ENCODE results near the gene P2RX3. TPM values are rescaled to one million over a fixed set of nuclear protein-coding genes. Genes with fewer than 3 reads are reported as not detected.
A peak's percentile ranks its signal among the peaks of the same experiment; 100 is the strongest.

The P2RX3 gene
- total RNA-seq, 4 donors from 2014 or later, result not detected

GRCh38 chr11:57344826-57345225, 6.7 kb downstream of the P2RX3 start:
- Histone ChIP-seq H3K27me3 (no peaks in the 10 kb centered on the region), H3K27ac (no peak overlapping the region), H3K9me3 (no peaks in the 10 kb centered on the region), H3K4me3 (no peak overlapping the region), H3K36me3 (no peaks in the 10 kb centered on the region), H3K4me1 (peaks cover 15% of the 10 kb centered on the region)
- TF ChIP-seq CTCF (IDR thresholded peaks at IDR 0.05) (no peak), POLR2AphosphoS5 (IDR thresholded peaks at IDR 0.05) (no peak), POLR2A (IDR thresholded peaks at IDR 0.05) (no peak), EP300 (IDR thresholded peaks at IDR 0.05) (no peak)
- no peak for DNase-seq (ENCODE audit: low spot score in 2 of 2)
- 95% methylated on average over 10 of the region's 10 CpGs for WGBS

DNA sequence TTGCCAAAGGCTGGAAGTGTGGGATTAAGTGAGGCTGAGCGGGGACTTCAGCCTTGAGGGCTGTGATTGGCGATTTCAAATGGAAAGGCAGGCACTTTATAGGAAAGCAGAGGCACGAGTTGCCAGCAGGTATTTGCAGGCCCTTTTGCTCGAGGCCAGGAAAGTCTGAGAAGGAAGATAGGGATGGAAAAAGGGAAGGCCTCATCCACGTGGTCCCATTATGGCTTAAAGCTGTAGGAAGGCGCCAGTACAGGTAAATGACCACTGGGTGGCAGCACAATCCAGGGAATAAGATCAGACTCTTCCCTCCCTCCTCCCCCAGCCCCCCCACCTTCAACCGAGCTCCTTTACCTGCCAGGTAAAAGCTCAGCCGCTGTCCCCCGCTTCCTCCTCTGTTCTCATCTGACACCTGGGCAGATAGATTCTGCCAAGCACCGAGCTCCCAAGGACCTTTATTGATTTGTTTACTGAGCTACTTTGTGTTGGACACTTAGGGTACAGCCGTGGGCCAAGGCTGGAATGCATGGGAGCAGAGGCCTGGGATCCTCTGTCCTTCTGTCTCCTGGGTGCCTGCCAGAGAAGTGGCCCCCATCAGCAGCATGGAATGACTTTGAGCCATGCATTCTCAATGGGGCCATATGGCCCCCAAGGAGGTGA, 7.5 kb downstream of the P2RX3 start:
- Histone ChIP-seq H3K27me3 (no peaks in the 10 kb centered on the region), H3K27ac (no peak overlapping the region), H3K9me3 (no peaks in the 10 kb centered on the region), H3K4me1 (peaks cover 16% of the 10 kb centered on the region), H3K4me3 (no peak overlapping the region), H3K36me3 (no peaks in the 10 kb centered on the region)
- WGBS, result 15% methylated on average over 11 of the region's 11 CpGs
- peak in 1 of 2 donors; percentile 86 for DNase-seq (ENCODE audit: low spot score in 2 of 2)
- TF ChIP-seq POLR2AphosphoS5 (IDR thresholded peaks at IDR 0.05) (no peak), POLR2A (IDR thresholded peaks at IDR 0.05) (no peak), EP300 (IDR thresholded peaks at IDR 0.05) (no peak), CTCF (IDR thresholded peaks at IDR 0.05) (peak; percentile 2 to 78)

GRCh38 chr11:57347336-57347735, 9.2 kb downstream of the P2RX3 start:
- DNase-seq (ENCODE audit: low spot score in 2 of 2), result no peak
- WGBS, result 81% methylated on average over 9 of the region's 9 CpGs
- no peaks in the 10 kb centered on the region for H3K9me3 ChIP-seq
- no peaks in the 10 kb centered on the region for H3K27me3 ChIP-seq
- no peak overlapping the region for H3K4me3 ChIP-seq
- TF ChIP-seq POLR2A (IDR thresholded peaks at IDR 0.05) (no peak), CTCF (IDR thresholded peaks at IDR 0.05) (no peak)
- H3K27ac ChIP-seq, result no peak overlapping the region
- peaks cover 16% of the 10 kb centered on the region for H3K4me1 ChIP-seq
- H3K36me3 ChIP-seq, result no peaks in the 10 kb centered on the region

- WGBS, result no CpG with 5 or more reads among the region's 7 CpGs
- no peak overlapping the region for H3K4me3 ChIP-seq
- TF ChIP-seq CTCF (IDR thresholded peaks at IDR 0.05) (no peak), POLR2A (IDR thresholded peaks at IDR 0.05) (no peak), EP300 (IDR thresholded peaks at IDR 0.05) (no peak), POLR2AphosphoS5 (IDR thresholded peaks at IDR 0.05) (no peak)
- H3K4me1 ChIP-seq, result peaks cover 14% of the 10 kb centered on the region
- no peaks in the 10 kb centered on the region for H3K27me3 ChIP-seq
- DNase-seq (ENCODE audit: low spot score in 2 of 2), result no peak
- no peak overlapping the region for H3K27ac ChIP-seq
- H3K9me3 ChIP-seq, result no peaks in the 10 kb centered on the region
- no peaks in the 10 kb centered on the region for H3K36me3 ChIP-seq
Measured at GRCh38 chr11:57348052-57348451, 9.9 kb downstream of the P2RX3 start.

GRCh38 chr11:57348636-57349313, 10.6 kb downstream of the P2RX3 start:
- no peak for DNase-seq (ENCODE audit: low spot score in 2 of 2)
- no peaks in the 10 kb centered on the region for H3K9me3 ChIP-seq
- peaks cover 11% of the 10 kb centered on the region for H3K4me1 ChIP-seq
- no peaks in the 10 kb centered on the region for H3K27me3 ChIP-seq
- no peak overlapping the region for H3K27ac ChIP-seq
- no peak overlapping the region for H3K4me3 ChIP-seq
- no peak for TF ChIP-seq CTCF (IDR thresholded peaks at IDR 0.05)
- no peak for TF ChIP-seq EP300 (IDR thresholded peaks at IDR 0.05)
- no peak for TF ChIP-seq POLR2A (IDR thresholded peaks at IDR 0.05)
- TF ChIP-seq POLR2AphosphoS5 (IDR thresholded peaks at IDR 0.05), result no peak
- no peaks in the 10 kb centered on the region for H3K36me3 ChIP-seq
- WGBS, result 88% methylated on average over 14 of the region's 14 CpGs
